SH-SY5Y (cell line): ENCODE results near the gene TRPM3.

ENCODE experiments used
- GATA2 ChIP-seq: IDR thresholded peaks from 2 replicates; pipeline ENCODE4 v1.6.1; 2011; ENCODE audit warnings: mild to moderate bottlenecking, low read depth, low read length
- GATA3 ChIP-seq: IDR thresholded peaks from 2 replicates; pipeline ENCODE4 v1.6.1; 2011; ENCODE audit warnings: low read depth, mild to moderate bottlenecking, low read length, moderate library complexity

TRPM3 gene

DNA sequence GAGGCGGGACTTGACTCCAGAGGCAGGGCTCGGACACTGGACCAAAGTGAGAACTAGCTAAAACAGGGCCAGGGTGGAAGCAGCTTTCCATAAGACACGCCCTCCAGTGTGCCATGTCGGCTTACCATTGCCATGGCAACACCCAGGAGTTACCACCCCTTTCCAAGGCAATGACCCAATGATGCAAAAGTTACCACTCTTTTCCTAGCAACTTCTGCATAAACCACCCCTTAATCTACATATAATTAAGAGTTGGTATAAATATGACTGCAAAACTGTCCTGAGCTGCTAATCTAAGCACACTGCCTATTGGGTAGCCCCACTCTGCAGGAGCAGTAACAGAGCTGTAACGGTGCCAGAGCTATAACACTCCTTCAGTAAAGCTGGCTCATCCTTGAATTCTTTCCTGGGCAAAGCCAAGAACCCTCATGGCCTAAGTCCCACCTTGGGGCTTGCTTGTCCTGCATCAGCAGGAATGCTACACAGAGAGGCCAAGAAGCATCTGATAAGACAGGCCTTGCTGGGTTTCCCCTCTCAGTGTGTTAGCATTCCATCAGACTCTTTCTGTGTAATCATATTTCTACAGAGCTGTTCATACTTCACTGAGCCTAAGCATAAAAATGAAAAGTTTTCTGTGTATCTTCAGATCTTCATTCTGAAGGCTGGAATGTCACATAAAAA lies 444.2 kb downstream of the TRPM3 start:
- TF ChIP-seq GATA3: no peak
- TF ChIP-seq GATA2: no peak

DNA sequence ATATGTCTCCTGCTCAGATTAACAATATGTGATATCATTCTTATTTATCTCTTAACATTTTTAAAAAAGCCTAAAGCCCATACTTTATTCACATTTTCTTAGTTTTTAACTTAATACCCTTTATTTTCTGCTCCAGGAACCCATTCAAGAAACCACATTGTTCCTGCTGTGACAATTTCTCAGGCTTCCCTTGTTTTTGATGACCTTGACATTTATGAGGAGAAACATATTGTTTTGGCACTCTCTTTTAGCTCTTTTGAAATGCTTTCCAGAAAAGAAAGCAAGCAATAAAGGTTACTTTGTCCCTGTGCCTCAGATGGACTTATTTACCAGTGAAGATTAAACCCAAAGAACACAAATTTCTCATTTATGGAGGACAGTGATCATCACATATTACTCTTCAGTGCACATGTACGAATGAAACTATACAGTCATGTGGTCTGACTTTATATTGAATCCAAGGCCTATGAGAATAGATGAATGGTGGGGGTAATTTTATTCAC lies 445.5 kb downstream of the TRPM3 start:
- TF ChIP-seq GATA2: no peak
- TF ChIP-seq GATA3: no peak

DNA sequence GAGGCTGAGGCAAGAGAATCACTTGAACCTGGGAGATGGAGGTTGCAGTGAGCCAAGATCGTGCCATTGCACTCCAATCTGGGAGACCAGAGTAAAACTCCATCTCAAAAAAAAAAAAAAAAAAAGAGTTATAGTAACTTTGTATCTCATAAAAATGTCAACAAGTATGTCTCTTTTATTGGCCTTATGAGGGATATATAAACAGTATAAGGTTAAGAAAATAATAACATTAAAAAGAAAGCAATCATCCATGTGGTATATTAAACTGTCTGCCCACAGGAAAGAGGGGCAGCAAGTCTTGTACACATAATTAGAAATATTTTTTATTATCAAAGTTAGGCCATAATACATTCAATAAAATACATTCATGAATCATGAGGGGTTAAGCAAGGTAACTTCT lies 447.6 kb downstream of the TRPM3 start:
- no peak for TF ChIP-seq GATA2
- TF ChIP-seq GATA3: no peak

DNA sequence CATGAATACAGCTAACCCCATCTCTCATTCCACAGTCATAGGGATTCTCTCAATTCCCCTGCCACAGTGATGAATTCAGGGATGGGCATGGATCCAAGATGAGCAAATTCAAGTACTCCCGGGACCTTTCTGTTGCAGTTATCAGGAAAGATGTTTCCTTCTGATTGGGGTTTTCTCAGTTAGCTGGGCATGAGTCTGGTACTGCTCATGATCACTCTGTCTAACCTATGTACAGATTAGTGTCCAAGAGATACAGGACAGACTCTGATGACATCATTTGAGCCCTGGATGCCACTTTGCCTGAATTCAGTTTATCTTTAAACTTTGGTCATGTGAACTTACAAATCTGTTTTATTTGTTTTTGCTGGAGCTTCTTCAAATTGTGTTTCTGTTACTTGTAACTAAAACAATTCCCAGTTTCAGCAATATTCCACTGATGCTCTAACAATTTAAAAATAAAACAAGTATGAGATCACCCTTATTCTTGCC lies 449.2 kb downstream of the TRPM3 start:
- TF ChIP-seq GATA3 (peak; percentile 82), GATA2 (peak; percentile 93)

DNA sequence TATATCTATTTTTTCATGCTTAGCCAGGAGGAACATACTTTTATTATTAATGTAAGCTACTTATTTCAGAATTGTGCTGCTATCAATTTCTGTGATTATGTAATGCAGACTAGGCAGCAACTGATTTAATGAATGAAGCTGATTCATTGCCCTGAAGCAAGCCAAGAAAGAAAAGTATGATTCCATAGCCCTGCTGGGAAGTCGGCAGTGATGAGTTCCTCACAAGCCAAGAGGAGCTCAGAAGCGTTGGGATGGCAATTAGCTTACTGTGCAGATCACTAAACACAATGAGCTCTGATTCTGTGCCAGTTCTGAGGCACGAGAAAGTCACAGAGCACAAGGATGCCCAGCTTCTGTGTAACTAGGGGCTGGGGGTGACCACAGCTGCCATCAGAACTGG lies 452.7 kb downstream of the TRPM3 start:
- TF ChIP-seq GATA3 (no peak), GATA2 (no peak)

DNA sequence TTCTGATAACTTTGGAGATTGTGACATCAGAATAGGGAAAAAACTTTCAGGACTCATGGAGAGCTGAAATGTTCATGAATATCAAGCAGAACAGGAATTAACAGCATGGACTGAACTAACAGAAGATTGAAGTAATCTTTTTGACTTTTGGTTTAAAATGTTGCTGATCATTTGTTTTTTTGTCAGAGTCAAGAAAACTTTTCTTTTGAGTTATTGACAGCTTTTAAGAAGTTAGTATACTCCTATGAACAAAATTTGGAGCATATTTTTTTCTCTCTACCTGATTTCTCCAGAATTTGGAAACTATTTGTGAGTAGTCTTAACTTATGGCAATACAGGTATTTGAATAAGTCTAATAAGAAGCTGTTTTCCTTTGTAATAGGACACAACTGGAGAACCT lies 462.7 kb downstream of the TRPM3 start:
- no peak for TF ChIP-seq GATA3
- TF ChIP-seq GATA2: no peak

DNA sequence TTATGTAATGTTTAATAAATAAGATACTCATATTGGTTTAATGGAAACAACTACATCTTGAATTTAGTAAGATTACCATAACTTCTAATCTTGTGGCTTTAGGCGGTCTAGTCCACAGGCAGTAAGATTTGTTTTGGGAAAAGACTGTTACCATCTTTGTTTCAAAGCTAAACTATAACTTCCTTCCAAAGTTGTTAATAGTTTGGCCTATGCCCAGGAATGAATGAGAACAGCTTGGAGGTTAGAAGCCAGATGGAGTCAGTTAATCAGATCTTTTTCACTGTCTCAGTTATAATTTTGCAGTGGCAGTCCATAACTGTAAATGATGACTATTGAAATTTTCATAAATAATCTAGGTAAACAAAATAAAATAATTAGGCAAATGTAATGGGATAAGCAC lies 465.1 kb downstream of the TRPM3 start:
- TF ChIP-seq GATA3: no peak
- TF ChIP-seq GATA2: no peak

DNA sequence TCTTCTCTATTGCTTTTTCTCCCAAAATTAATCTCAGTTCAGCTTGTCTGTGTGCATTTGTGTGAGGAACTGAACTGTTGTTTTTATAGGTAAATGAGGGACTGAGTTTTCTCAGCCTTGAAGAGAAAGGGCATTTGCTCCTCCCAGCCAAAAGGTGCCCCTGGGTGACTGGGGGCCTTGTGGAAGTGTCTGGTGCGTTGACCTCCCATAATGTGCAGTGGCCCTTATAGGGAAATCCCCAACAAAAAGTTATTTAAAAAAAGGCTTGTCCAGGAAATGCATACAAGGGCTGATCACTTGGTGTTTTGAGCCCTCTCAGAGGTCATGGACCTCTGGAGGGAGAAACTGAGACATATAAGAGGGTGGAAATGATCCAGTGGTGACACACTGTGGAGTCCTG lies 467.3 kb downstream of the TRPM3 start:
- TF ChIP-seq GATA2 (no peak), GATA3 (no peak)

DNA sequence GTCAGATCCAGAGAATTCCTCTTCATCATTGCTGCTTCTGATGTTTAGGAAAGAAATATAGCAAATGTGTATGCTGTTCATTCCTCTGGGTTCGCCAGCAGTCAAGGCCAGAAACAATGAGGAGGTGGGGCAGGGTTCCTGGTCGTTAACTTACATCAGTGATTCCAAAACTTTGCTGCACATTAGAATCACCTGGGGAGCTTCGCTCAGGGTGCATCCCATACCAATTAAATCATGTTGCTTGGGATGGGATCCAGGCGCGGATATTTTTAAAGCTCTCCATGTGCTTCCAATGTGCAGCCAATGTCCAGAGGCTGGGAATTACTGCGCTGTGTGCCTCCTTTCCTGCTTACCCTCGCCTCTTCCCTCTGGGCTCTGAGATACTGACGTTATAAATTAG lies 479.1 kb downstream of the TRPM3 start:
- TF ChIP-seq GATA2 (no peak), GATA3 (no peak)

DNA sequence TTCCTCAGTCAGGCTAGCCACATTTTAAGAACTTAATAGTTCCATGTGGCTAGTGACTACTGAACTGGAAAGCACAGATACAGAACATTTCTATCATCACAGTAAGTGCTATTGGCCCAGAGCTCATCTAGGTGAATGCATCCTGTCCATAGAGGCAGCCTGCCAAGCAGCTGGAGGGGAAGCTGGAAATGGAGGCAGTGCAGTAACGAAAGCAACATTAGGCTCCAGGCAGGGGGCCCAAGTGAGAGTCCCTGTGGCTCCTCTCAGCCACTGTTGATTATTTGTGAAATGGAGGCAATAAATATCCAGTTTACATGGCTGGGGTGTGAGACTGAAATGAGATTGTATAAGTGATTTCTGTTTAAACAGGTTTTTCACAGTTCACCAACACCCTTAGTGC lies 479.8 kb downstream of the TRPM3 start:
- TF ChIP-seq GATA3 (no peak), GATA2 (no peak)

DNA sequence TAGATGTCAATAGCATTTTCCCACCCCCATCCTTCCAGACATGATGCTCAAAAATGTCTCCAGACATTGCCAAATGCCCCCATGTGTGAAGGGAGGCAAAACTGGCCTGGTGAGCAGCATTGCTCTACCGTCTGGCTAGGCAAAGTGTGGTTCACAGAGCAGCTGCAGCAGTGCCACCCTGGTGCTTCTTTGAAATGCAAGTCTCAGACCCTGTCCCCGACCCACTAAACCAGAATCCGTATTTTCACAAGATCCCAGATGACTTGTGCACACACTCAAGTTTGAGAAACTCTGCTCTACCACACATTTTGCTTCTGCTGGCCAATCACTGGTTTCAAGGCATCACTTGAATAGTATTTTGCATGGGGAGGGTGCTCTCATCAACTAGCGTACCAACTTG lies 480.4 kb downstream of the TRPM3 start:
- TF ChIP-seq GATA3 (no peak), GATA2 (no peak)

DNA sequence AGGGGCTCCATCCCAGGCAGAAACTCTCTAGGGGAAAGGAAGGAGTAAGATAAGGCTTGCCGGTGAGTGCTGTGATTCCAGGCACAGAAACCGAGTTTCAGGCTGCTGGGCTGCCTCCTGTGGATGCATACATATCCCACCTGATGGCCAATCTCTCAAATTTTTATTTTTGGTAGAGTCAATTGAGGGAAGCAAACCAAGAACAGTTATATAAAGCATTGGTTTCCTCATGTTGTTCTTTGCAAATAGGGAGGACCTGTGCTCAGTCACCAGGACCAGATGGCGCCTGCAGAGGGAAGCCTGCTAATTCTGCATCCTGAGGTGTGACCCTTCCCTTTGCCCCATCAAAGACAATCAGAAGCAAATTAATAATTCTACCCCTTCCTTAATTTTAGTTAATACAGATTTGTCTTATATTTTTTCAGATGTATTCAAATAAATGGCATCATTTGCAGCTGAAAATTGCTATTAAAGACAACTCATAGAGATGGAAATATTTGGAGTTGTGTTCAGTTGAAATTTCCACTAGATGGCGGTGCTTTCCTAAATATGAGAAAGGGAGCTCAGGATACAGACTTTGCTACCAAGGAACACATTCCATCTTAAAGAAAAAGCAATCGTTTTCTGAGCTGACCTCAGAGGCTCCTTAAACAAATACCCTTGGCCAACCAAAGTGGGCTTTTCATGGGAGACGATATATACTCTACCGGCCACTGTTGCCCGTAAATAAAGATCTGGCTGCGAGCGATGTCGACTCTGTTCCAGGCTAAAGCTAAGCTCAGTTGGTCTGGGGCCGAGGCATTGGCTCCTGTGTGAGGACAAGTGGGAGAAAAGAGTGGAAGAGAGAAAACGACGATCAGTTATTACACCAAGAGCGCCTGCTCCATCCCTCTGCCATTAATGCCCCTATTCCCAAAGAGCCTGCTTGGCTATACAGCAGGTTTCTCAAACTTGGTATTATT lies 481.3 kb downstream of the TRPM3 start:
- no peak for TF ChIP-seq GATA2
- no peak for TF ChIP-seq GATA3

DNA sequence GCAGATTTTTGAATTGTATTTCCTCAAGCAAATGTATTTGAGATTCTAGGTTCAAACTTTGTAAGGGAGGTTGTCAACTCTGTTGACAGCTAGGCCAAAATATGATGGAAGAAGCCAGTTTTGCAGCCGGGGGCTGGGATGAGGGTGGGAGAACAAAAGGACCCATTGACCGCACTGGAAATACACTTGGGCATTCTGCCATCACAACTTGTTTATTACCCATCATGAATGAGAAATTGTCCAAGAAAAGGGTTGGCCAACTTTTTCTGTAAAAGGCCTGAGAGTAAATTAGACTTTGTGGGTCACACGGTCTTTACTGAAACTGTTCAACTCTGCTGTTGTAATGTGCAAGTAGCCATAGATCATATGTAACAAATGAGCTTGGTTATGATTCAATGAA lies 485.6 kb downstream of the TRPM3 start:
- TF ChIP-seq GATA3 (no peak), GATA2 (no peak)

DNA sequence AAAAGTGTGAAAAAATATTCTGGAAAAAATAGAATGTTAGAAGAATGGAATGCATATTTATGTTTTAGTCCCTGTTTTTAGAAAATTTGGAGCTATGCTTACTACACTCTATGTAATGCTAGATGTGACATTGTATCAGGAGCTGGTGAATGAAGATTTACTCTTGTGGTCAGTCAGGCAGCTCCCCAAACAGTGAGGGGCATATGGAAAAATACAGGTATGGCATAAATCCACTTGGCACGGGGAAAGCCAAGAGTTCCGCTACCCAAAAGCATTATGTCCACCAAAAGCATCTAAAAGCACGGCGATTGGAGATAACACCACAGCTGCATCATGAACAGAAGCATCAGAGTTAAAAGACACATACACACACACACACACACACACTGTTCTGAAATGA lies 486.7 kb downstream of the TRPM3 start:
- TF ChIP-seq GATA2: no peak
- TF ChIP-seq GATA3: no peak
